ENCODE data around the gene ADGRF3.

The ADGRF3 gene

GRCh38 chr2:26349690-26350089 is 3.1 kb upstream of the ADGRF3 start:
- no peak overlapping the region for H3K4me3 ChIP-seq (ENCODE audit: low read depth, low read length)
- TF ChIP-seq, protein P1, sequence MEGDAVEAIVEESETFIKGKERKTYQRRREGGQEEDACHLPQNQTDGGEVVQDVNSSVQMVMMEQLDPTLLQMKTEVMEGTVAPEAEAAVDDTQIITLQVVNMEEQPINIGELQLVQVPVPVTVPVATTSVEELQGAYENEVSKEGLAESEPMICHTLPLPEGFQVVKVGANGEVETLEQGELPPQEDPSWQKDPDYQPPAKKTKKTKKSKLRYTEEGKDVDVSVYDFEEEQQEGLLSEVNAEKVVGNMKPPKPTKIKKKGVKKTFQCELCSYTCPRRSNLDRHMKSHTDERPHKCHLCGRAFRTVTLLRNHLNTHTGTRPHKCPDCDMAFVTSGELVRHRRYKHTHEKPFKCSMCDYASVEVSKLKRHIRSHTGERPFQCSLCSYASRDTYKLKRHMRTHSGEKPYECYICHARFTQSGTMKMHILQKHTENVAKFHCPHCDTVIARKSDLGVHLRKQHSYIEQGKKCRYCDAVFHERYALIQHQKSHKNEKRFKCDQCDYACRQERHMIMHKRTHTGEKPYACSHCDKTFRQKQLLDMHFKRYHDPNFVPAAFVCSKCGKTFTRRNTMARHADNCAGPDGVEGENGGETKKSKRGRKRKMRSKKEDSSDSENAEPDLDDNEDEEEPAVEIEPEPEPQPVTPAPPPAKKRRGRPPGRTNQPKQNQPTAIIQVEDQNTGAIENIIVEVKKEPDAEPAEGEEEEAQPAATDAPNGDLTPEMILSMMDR (IDR thresholded peaks at IDR 0.05; ENCODE audit: borderline replicate concordance, insufficient read depth, low read depth, low read length) = no peak

- H3K4me3 ChIP-seq (ENCODE audit: low read depth, low read length) = peak overlapping the region; percentile 87
- TF ChIP-seq, protein P1 (IDR thresholded peaks at IDR 0.05; ENCODE audit: borderline replicate concordance, insufficient read depth, low read depth, low read length) = no peak
These were observed 787 bp upstream of the ADGRF3 start for GRCh38 chr2:26347286-26347865.

DNA sequence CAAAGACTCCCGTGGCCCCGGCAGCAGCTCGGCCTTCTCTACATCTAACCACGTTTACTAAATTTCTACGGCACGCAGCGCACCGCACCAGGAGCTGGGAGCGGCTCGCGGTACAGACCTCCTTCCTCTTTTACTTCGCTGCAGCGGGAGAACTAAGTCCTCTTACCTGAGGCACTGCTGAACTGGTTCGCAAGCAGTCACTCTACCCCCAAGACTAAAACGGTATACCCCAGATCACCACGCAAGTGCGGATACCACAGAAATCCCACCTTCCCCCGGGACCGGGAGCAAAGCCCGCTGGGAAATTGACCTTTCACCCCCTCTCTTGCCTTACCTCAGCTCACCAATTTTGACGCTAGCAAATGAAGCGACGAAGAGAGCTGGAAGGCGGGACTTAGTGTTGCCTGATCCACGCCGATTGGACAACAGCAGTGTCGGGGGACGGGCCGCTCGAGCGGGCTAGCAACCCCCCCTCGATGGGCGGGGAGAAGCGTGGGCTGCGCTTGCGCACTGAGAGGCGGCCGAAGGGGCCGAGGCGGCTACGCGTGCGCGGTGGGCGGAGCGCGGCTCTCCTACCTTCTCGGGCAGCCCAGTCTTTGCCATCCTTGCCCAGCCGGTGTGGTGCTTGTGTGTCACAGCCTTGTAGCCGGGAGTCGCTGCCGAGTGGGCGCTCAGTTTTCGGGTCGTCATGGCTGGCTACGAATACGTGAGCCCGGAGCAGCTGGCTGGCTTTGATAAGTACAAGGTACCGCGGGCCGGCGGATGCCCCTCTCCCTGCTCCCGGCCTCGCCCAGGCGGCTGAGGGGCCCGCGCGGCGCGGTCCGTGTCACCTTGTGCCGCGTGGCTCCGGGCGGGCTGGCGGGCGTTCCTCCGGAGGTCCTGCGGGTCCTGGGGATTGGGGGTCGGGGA is 790 bp downstream of the ADGRF3 start, which contains the start of gene SELENOI:
SELENOI (plus strand) TSS at position 599 of the 909 bp plus-strand sequence; CDS start at position 689, 90 bp downstream.
- peak within 1 kb of the TSS; percentile 87 for H3K4me3 ChIP-seq (ENCODE audit: low read depth, low read length)
- TF ChIP-seq, protein P1 (IDR thresholded peaks at IDR 0.05; ENCODE audit: borderline replicate concordance, insufficient read depth, low read depth, low read length) = no peak

DNA sequence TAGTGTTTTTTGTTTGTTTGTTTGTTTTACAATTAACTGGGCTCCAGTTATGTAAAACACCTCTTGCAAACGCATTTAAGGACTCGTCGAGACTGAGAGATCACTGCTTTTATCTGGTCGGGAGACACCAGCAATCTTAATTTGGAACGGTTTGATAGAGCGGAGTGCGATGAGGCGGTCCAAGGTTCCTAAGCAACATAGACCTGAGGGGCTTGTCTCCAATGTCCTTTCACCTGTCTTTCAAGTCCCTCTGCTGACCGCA is 1.4 kb downstream of the ADGRF3 start:
- peak overlapping the region; percentile 58 for H3K4me3 ChIP-seq (ENCODE audit: low read depth, low read length)
- TF ChIP-seq, protein P1 (IDR thresholded peaks at IDR 0.05; ENCODE audit: borderline replicate concordance, insufficient read depth, low read depth, low read length) = no peak

DNA sequence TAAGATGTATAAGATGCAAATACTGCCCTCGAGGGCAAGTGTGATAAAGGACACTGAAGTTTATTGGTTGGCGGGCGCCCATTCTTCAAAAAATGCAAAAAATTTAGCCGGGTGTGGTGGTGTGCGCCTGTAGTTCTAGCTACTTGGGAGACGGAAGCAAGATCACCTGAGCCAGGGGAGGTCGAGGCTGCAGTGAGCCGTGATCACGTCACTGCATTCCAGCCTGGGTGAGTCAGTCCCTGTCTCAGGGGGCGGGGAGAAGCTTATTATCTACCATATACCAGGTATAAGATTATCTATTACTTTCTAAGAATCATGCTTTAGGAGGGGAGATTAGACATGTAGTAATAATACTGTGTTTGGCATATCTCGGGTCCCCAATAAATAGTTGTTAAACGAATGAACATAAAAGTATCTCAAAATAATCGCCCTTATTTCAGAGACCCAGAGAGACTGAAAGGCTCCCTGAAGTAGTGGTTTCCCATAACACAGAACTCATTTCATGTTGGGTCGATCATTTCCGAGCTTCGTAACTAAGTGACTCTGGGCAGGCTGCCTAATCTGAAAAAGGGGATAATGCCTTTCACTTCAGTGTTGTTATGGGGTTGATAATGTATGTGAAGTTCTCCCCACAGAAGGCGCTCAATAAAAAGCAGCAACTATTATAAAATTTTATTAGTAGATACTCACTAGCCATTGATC is 1.9 kb downstream of the ADGRF3 start:
- H3K4me3 ChIP-seq (ENCODE audit: low read depth, low read length) = peak overlapping the region; percentile 58
- TF ChIP-seq, protein P1 (IDR thresholded peaks at IDR 0.05; ENCODE audit: borderline replicate concordance, insufficient read depth, low read depth, low read length) = no peak

DNA sequence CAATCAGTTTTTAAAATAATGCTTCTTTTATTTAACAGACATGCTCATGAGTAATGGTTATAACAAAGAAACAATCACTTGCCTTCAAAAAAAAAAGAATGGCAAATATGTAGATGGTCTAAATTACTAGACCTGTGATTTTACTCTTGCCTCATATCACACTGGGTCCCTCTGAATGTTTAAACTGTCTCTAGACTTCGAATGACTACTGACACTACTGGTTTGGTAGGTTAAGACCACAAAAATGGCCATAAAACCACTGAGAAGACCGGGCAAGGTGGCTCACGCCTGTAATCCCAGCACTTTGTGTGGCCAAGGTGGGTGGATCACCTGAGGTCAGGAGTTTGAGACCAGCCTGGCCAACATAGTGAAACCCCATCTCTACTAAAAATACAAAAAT is 5.8 kb downstream of the ADGRF3 start:
- H3K4me3 ChIP-seq (ENCODE audit: low read depth, low read length) = no peak overlapping the region
- TF ChIP-seq, protein P1 (IDR thresholded peaks at IDR 0.05; ENCODE audit: borderline replicate concordance, insufficient read depth, low read depth, low read length) = no peak
